ENCODE results near the gene INPP4B.

DNA sequence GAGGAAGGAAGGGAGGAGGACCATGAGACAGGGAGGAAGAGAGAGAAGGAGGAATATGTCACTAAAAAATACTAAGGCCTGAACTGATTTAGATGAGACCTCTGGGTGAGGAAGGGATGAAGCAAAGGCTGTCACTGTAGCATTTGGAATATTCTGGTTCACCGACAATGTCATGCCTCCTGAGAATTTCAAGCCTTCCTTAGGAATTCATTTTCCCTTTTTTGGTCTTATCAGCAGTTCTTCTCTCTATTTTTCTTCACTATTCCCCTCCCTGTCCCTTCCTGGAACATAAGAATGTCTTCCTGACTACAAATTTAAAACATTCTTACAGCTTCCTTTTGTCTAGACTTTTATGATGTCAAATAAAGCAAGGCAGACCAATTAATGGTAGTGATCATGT, 527.8 kb downstream of the INPP4B start:
- TF ChIP-seq, protein P1, sequence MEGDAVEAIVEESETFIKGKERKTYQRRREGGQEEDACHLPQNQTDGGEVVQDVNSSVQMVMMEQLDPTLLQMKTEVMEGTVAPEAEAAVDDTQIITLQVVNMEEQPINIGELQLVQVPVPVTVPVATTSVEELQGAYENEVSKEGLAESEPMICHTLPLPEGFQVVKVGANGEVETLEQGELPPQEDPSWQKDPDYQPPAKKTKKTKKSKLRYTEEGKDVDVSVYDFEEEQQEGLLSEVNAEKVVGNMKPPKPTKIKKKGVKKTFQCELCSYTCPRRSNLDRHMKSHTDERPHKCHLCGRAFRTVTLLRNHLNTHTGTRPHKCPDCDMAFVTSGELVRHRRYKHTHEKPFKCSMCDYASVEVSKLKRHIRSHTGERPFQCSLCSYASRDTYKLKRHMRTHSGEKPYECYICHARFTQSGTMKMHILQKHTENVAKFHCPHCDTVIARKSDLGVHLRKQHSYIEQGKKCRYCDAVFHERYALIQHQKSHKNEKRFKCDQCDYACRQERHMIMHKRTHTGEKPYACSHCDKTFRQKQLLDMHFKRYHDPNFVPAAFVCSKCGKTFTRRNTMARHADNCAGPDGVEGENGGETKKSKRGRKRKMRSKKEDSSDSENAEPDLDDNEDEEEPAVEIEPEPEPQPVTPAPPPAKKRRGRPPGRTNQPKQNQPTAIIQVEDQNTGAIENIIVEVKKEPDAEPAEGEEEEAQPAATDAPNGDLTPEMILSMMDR (IDR thresholded peaks at IDR 0.05; ENCODE audit: low read depth, low read length): no peak
- TF ChIP-seq EZH2phosphoT487 (IDR thresholded peaks at IDR 0.05; ENCODE audit: low read depth): no peak
